HUDEP-2 (cell line): ENCODE measurements around the gene PTPRN.
A peak's percentile ranks its signal among the peaks of the same experiment; 100 is the strongest.
"Not testable (repeated sequence)": the region's sequence is repeated elsewhere in the genome, so short reads cannot be mapped to it uniquely, and the experiment has no call there.

Experiments used
- DNase-seq, 76 experiments: peaks; one replicate each; lab custom pipeline; 2025; ENCODE audit not compliant: unreplicated experiment in 76 of 76; lab: John Stamatoyannopoulos, UW

Gene PTPRN

GRCh38 chr2:219272356-219272755, 36.8 kb downstream of the PTPRN start:
- no peak for DNase-seq

- no peak for DNase-seq
These were observed 38.2 kb downstream of the PTPRN start for GRCh38 chr2:219271021-219271420.

- no peak for DNase-seq
These were observed 39.2 kb downstream of the PTPRN start for GRCh38 chr2:219270055-219270372.

GRCh38 chr2:219269362-219270054, 39.7 kb downstream of the PTPRN start:
- DNase-seq, result peak in 1 of 76 experiments; percentile 20

GRCh38 chr2:219268294-219268693, 40.9 kb downstream of the PTPRN start:
- no peak for DNase-seq

GRCh38 chr2:219266886-219267285, 42.3 kb downstream of the PTPRN start:
- DNase-seq, result peak in 1 of 76 experiments; percentile 13

- no peak for DNase-seq
These were observed 43.0 kb downstream of the PTPRN start for GRCh38 chr2:219266232-219266631.

GRCh38 chr2:219261024-219261855, 48.0 kb downstream of the PTPRN start:
- DNase-seq, result no peak

GRCh38 chr2:219258942-219259341, 50.3 kb downstream of the PTPRN start:
- not testable (repeated sequence) for DNase-seq

- DNase-seq, result no peak
These were observed 54.5 kb downstream of the PTPRN start for GRCh38 chr2:219254590-219255201.

- DNase-seq, result peak in 74 of 76 experiments; percentile 4 to 85 (median 66)
These were observed 55.2 kb downstream of the PTPRN start, which contains the start of gene TUBA4A for GRCh38 chr2:219253753-219254589. TSS of gene TUBA4A (minus strand) at chr2:219253918. CDS start at chr2:219253858, 60 bp downstream.

GRCh38 chr2:219252900-219253752, 56.1 kb downstream of the PTPRN start, which contains the start of gene TUBA4B:
TSS of gene TUBA4B (plus strand) at chr2:219253243. CDS start at chr2:219253408, 165 bp downstream.
- peak in 6 of 76 experiments; percentile 10 to 40 (median 25) for DNase-seq

- DNase-seq, result no peak
These were observed 56.7 kb downstream of the PTPRN start for GRCh38 chr2:219252570-219252899.

- DNase-seq, result no peak
These were observed 57.1 kb downstream of the PTPRN start for GRCh38 chr2:219252084-219252483.

GRCh38 chr2:219251656-219252055, 57.5 kb downstream of the PTPRN start:
- DNase-seq, result no peak

GRCh38 chr2:219250049-219250781, 59.0 kb downstream of the PTPRN start:
- DNase-seq, result no peak

- DNase-seq, result peak in 69 of 76 experiments; percentile 4 to 77 (median 49)
These were observed 59.8 kb downstream of the PTPRN start for GRCh38 chr2:219249203-219249980.

GRCh38 chr2:219248845-219249202, 60.4 kb downstream of the PTPRN start:
- DNase-seq, result no peak
